BE2C (cell line): ENCODE data around the gene CRMP1.
"Not testable (repeated sequence)": the region's sequence is repeated elsewhere in the genome, so short reads cannot be mapped to it uniquely, and the experiment has no call there.

Source experiments
- DNase-seq: peaks from one replicate; pipeline ENCODE4 v3.0.0-alpha.2; 2020
- H3K27me3 ChIP-seq: fragments of 250-450 bp; sonication (Bioruptor Pico); 2 replicates; pipeline ENCODE4 v1.5.1; 2020; ENCODE audit warnings: mild to moderate bottlenecking
- H3K36me3 ChIP-seq: fragments of 250-450 bp; sonication (Bioruptor Pico); 2 replicates; pipeline ENCODE4 v1.5.1; 2020; ENCODE audit warnings: mild to moderate bottlenecking
- H3K4me1 ChIP-seq: fragments of 250-450 bp; sonication (Bioruptor Pico); 2 replicates; pipeline ENCODE4 v1.5.1; 2020
- H3K4me3 ChIP-seq: 2 replicates; pipeline ENCODE4 v1.5.1; 2011; ENCODE audit warnings: low read depth, low read length
- H3K9me3 ChIP-seq: fragments of 250-450 bp; sonication (Bioruptor Pico); 2 replicates; pipeline ENCODE4 v1.5.1; 2020
- CTCF ChIP-seq: IDR thresholded peaks from 2 replicates; pipeline ENCODE4 v1.5.1; 2012; ENCODE audit warnings: mild to moderate bottlenecking, low read depth, low read length

CRMP1 gene

GRCh38 chr4:5813882-5814255 is 79.0 kb downstream of the CRMP1 start:
- no peak for TF ChIP-seq CTCF
- H3K27me3 ChIP-seq: no peaks in the 10 kb centered on the region
- H3K9me3 ChIP-seq: no peaks in the 10 kb centered on the region
- DNase-seq: no peak
- no peaks in the 10 kb centered on the region for H3K4me1 ChIP-seq
- H3K4me3 ChIP-seq: no peak overlapping the region
- peaks cover 9% of the 10 kb centered on the region for H3K36me3 ChIP-seq

GRCh38 chr4:5812506-5813229 is 80.2 kb downstream of the CRMP1 start:
- no peaks in the 10 kb centered on the region for H3K9me3 ChIP-seq
- TF ChIP-seq CTCF: peak; percentile 91
- no peaks in the 10 kb centered on the region for H3K27me3 ChIP-seq
- peaks cover 3% of the 10 kb centered on the region; the same call in 1 of the 2 replicates for H3K36me3 ChIP-seq
- peaks cover 7% of the 10 kb centered on the region for H3K4me1 ChIP-seq
- peak; percentile 56 for DNase-seq
- H3K4me3 ChIP-seq: no peak overlapping the region

GRCh38 chr4:5812057-5812456 is 80.8 kb downstream of the CRMP1 start:
- DNase-seq, H3K4me1 ChIP-seq, H3K36me3 ChIP-seq, H3K27me3 ChIP-seq, H3K9me3 ChIP-seq, H3K4me3 ChIP-seq: not testable (repeated sequence)

GRCh38 chr4:5810770-5811430 is 82.0 kb downstream of the CRMP1 start:
- Histone ChIP-seq H3K36me3 (no peaks in the 10 kb centered on the region; the same call in 1 of the 2 replicates), H3K9me3 (no peaks in the 10 kb centered on the region), H3K4me1 (peaks cover 7% of the 10 kb centered on the region), H3K27me3 (no peaks in the 10 kb centered on the region), H3K4me3 (no peak overlapping the region)
- TF ChIP-seq CTCF: no peak
- no peak for DNase-seq

GRCh38 chr4:5810151-5810550 is 82.7 kb downstream of the CRMP1 start:
- no peak for DNase-seq
- TF ChIP-seq CTCF: no peak
- H3K4me1 ChIP-seq: peaks cover 7% of the 10 kb centered on the region
- H3K4me3 ChIP-seq: no peak overlapping the region
- no peaks in the 10 kb centered on the region; the same call in 1 of the 2 replicates for H3K36me3 ChIP-seq
- no peaks in the 10 kb centered on the region for H3K27me3 ChIP-seq
- no peaks in the 10 kb centered on the region for H3K9me3 ChIP-seq

- TF ChIP-seq CTCF: no peak
- Histone ChIP-seq H3K36me3 (no peaks in the 10 kb centered on the region; the same call in 1 of the 2 replicates), H3K4me3 (no peak overlapping the region), H3K9me3 (no peaks in the 10 kb centered on the region), H3K27me3 (no peaks in the 10 kb centered on the region), H3K4me1 (peaks cover 7% of the 10 kb centered on the region)
- no peak for DNase-seq
Measured at GRCh38 chr4:5809216-5809776, 83.6 kb downstream of the CRMP1 start.
